ENCODE results near the gene SYT2.
"Not testable (repeated sequence)": the region's sequence is repeated elsewhere in the genome, so short reads cannot be mapped to it uniquely, and the experiment has no call there.

GRCh38 chr1:202612036-202612435 lies 98.2 kb downstream of the SYT2 start:
- TF ChIP-seq CTCF (IDR thresholded peaks at IDR 0.05; ENCODE audit: low read depth, low read length, poor library complexity, severe bottlenecking); EZH2phosphoT487 (IDR thresholded peaks at IDR 0.05; ENCODE audit: borderline replicate concordance, low read length): not testable (repeated sequence)

All from DOHH2 (cell line).